ELR (cell line): ENCODE data around the gene GDNF.
"Not testable (repeated sequence)": the region's sequence is repeated elsewhere in the genome, so short reads cannot be mapped to it uniquely, and the experiment has no call there.

ENCODE experiments used
- DNase-seq: peaks from one replicate; pipeline ENCODE4 v3.0.0-alpha.2; 2015; ENCODE audit warnings: low read depth

The GDNF gene

GRCh38 chr5:37815913-37816312 is 23.9 kb downstream of the GDNF start:
- no peak for DNase-seq

- peak; percentile 99 for DNase-seq
Measured at GRCh38 chr5:37814699-37815098, 25.1 kb downstream of the GDNF start.

DNA sequence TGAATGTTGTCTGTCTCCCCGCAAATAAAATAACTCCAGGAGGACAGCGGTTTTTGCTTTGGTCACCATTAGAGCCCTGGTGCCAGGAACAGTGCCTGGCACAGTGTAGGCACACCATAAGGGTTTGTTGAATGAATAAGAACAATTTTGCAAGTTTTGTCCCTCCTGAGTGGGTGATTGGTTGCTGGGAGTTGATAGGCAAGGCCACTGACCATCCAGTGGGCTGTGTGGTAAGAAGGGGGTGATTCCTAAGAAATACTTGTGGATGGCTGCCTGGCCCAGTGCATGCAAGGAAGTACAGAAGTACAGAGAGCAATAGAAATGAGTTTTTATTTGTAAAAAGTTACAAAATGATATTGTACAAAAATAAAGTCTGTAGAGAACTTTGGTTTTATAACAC is 27.5 kb downstream of the GDNF start:
- DNase-seq: peak; percentile 40

GRCh38 chr5:37811866-37812265 is 28.0 kb downstream of the GDNF start:
- no peak for DNase-seq

DNA sequence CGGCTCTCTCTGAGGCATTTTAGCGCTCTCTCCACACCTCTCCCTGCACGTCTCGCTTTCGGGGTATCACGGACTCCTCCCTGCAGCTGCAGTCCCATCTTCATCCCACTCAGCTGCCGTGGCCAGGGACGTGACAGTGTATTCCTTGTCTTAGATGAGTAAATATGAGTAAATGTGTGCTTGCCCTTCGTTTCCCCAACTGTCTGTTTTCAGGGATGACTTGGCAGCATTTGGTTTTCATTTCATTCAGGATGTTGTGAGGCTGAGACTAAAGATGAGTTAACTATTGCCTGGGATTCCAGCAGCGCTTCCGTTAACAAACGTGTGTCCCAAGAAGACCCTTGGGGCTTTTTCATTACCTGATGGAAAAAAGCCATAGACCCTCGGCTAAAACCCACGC is 29.5 kb downstream of the GDNF start:
- peak; percentile 90 for DNase-seq

GRCh38 chr5:37808945-37809344 is 30.9 kb downstream of the GDNF start:
- peak; percentile 32 for DNase-seq

DNA sequence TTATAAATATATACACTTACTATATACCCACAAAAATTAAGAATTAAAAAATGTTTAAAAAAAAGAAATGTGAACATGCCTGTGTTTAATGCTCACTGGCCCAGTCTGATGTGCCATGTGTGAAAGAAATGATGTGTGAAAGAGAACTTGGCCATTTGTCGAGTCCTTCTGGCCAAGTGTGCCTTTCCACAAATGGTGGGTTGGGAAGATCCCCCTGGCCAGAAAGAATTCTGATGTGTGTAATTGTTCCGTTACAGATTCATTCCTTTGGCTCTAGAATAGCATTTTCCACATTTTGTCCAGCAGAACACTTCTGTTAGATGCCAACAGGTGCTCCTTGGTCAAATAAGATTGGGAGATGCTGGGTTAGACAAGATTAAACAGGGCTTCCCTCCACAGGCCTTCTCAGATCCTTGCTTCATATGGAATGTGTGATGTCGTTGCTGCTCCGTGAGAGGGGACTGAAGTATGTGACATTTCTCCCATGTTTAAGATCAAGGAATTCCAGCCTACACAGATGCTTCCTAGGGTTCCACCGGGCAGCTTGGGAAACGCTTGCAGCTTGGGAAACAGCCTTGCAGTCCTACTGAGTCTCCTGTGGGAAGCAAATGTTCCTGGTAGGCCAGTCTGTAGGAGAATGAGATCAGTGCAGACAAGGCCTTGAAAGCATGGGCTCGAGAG is 32.1 kb downstream of the GDNF start:
- DNase-seq: no peak

- no peak for DNase-seq
Measured at GRCh38 chr5:37807015-37807414, 32.8 kb downstream of the GDNF start.

- DNase-seq: no peak
Measured at GRCh38 chr5:37806476-37806875, 33.4 kb downstream of the GDNF start.

- no peak for DNase-seq
Measured at GRCh38 chr5:37806016-37806415, 33.8 kb downstream of the GDNF start.

- no peak for DNase-seq
Measured at GRCh38 chr5:37804401-37804800, 35.4 kb downstream of the GDNF start.

DNA sequence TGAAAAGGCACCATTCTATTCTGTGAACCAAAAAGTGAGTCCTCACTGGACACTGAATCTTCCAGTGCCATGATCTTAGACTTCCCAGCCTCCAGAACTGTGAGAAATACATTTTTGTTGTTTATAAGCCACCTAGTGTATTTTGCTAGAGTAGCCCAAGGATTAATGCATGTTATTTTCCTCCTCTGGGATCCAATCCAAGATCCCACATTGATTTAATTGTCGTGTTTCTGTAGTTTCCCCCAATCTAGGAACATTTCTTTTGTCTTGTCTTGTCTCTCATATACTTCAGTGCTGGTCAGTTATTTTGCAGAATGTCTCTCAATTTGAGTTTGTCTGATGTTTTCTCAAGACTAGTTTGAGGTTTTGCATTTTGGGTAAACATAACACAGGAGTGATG is 36.4 kb downstream of the GDNF start:
- no peak for DNase-seq

DNA sequence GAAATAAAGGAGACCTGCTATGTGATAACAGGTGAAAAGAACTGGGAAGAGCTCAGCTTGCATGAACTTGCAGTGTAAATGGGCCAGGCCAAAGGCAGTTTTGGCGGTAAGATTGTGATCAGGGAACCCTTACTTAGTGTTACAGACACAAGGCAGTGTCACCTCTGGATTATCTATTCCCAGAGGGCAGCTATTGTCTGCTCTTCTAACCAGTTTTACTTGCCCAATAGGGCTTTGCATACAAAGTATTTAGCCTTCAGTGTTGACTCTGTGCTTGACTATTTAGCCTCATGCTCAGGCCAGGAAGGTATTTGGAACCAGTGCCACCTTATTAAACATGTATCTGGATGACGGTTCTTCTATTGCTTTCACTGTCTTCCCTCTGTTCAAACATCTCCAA is 38.3 kb downstream of the GDNF start:
- DNase-seq: no peak

DNA sequence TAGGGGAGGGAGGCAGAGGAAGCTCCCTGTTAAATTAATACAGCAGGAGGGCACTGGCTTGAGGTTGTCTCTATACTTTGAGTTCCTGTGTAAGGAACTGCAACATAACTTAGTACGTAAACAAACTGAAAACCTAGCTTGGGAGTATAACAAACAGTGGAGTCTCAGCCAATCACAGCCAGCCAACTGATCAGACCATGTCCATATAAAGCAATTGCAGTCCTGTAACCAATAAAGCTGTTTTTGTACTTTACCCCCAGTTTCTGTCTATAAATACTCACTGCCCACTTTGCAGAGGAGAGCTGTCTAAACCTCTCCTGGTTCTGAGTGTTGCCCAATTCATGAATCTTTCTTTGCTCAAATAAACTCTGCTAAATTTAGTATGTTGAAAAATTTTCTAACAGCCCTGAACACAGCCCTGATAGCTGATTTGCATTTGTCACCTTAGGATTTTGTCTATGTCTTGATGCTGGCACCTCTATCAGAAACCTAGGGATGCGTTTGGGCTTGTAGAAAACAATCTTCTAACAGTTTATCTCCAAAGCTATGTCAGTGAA is 39.9 kb downstream of the GDNF start:
- no peak for DNase-seq

- DNase-seq: not testable (repeated sequence)
Measured at GRCh38 chr5:37796435-37796834, 43.4 kb downstream of the GDNF start.

DNA sequence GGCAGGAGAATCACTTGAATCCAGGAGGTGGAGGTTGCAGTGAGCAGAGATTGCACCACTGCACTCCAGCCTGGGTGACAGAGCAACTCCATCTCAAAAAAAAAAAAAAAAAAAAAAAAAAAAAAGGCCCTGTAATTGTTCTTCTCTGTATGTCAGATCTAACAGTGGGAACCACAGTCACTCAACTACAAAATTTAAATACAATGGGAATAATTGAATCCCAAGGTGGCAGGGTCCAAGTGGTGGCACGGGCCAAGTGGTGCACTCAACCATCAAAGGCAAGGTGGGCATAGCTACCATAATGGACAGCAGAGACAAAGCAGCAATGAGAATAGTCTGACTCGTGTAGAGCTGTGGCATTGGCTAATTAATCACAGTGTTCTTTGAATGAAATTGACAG is 44.5 kb downstream of the GDNF start:
- DNase-seq: not testable (repeated sequence)

- DNase-seq: peak; percentile 96
Measured at GRCh38 chr5:37792975-37793631, 46.7 kb downstream of the GDNF start.

DNA sequence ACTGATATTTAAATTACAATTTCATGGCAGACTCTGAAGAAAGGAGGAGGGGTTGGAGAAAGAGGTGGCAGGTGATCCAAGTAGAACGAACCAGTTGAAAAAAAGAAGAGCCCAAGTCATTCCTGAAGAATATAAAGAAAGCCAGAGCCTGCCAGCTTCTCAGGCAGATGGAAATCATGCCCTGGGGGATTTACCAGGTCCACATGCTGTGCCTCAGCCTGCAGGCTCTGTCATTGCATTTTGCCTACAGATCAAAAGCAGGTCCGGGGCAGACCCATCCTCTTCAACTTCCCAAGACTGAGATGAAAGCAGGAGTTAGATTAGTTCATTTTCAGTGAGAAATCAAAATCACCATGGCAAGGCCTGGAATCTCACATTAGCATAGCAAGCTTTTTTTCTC is 48.5 kb downstream of the GDNF start:
- DNase-seq: no peak

GRCh38 chr5:37789991-37790390 is 49.9 kb downstream of the GDNF start:
- DNase-seq: peak; percentile 69

GRCh38 chr5:37787742-37788141 is 52.1 kb downstream of the GDNF start:
- DNase-seq: no peak

GRCh38 chr5:37786862-37787519 is 52.9 kb downstream of the GDNF start:
- DNase-seq: peak; percentile 92

- no peak for DNase-seq
Measured at GRCh38 chr5:37786416-37786815, 53.4 kb downstream of the GDNF start.

DNA sequence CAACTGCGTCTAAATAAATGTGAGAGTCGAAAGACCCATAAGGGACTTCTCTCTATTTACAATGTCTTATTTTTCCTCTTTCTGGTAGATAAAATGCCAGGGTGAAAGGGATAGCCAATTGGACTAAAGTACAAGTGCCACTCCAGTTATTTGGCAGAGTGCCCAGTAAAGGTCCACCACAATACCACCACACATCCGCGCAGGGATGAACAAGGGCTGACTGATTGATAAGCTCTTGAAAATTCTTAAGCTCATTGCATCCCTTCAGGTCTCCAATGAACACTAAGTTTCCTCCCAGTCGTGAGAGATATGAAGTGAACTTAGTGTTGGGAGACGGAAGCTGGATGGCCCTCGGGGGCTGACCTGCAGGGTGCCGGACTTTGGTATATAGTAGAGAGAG is 58.4 kb downstream of the GDNF start:
- DNase-seq: not testable (repeated sequence)
